ENCODE measurements around the gene TYSND1. TPM values are rescaled to one million over a fixed set of nuclear protein-coding genes. Genes with fewer than 3 reads are reported as not detected.
"Not testable (repeated sequence)": the region's sequence is repeated elsewhere in the genome, so short reads cannot be mapped to it uniquely, and the experiment has no call there.

Gene TYSND1
- total and polyA plus RNA-seq, 4 experiments from 2014 or later = 16.4 to 31.4 (median 25.6) TPM

GRCh38 chr10:70190102-70190501 lies 43.6 kb upstream of the TYSND1 start:
- intact Hi-C loops (cut with micrococcal nuclease) = no loop called here

GRCh38 chr10:70188768-70189167 lies 42.3 kb upstream of the TYSND1 start:
- peaks cover 0 to 1% of the 10 kb centered on the region in 2 donors for H3K27me3 Mint-ChIP-seq
- no peaks in the 10 kb centered on the region for H3K9me3 Mint-ChIP-seq
- ChIA-PET CTCF (ENCODE audit: partially characterized antibody) (interaction anchor here (1.3 kb wide), 1 partner anchor 42 kb away, joined by 3 read pairs; the partner anchor contains the start of gene TYSND1), POLR2A (ENCODE audit: partially characterized antibody) (no interaction called here)
- H3K27ac Mint-ChIP-seq = no peak overlapping the region
- H3K4me1 Mint-ChIP-seq = no peaks in the 10 kb centered on the region
- H3K4me3 Mint-ChIP-seq = no peak overlapping the region
- Histone ChIP-seq H3K4me1 (ENCODE audit: insufficient read depth, low read length) (no peaks in the 10 kb centered on the region), H3K27me3 (ENCODE audit: insufficient read depth, low read length) (no peaks in the 10 kb centered on the region), H3K36me3 (ENCODE audit: insufficient read depth, low read length) (no peaks in the 10 kb centered on the region), H3K9me3 (ENCODE audit: control insufficient read depth in 1 of 2, low read length in 2 of 2) (no peaks in the 10 kb centered on the region), H3K4me3 (ENCODE audit: low read length in 2 of 2) (no peak overlapping the region), H3K27ac (ENCODE audit: low read depth, low read length) (no peak overlapping the region)
- H3K36me3 Mint-ChIP-seq = no peaks in the 10 kb centered on the region
- no peak for DNase-seq
- intact Hi-C loops (cut with micrococcal nuclease) = no loop called here

More at GRCh38 chr10:70190102-70190501, 43.6 kb upstream of the TYSND1 start:
- no peaks in the 10 kb centered on the region for H3K36me3 ChIP-seq (ENCODE audit: insufficient read depth, low read length)
- no peak overlapping the region for H3K27ac ChIP-seq (ENCODE audit: low read depth, low read length)
- H3K36me3 Mint-ChIP-seq = no peaks in the 10 kb centered on the region
- H3K27ac Mint-ChIP-seq = no peak overlapping the region
- H3K9me3 Mint-ChIP-seq = no peaks in the 10 kb centered on the region
- H3K9me3 ChIP-seq (ENCODE audit: control insufficient read depth in 1 of 2, low read length in 2 of 2) = no peaks in the 10 kb centered on the region
- no peaks in the 10 kb centered on the region for H3K27me3 ChIP-seq (ENCODE audit: insufficient read depth, low read length)
- no peak overlapping the region for H3K4me3 ChIP-seq (ENCODE audit: low read length in 2 of 2)
- DNase-seq = no peak
- no peak overlapping the region for H3K4me3 Mint-ChIP-seq
- H3K4me1 ChIP-seq (ENCODE audit: insufficient read depth, low read length) = no peaks in the 10 kb centered on the region
- H3K4me1 Mint-ChIP-seq = no peaks in the 10 kb centered on the region
- ChIA-PET POLR2A (ENCODE audit: partially characterized antibody) (no interaction called here), CTCF (ENCODE audit: partially characterized antibody) (interaction anchor here (1.2 kb wide), 1 partner anchor 174 kb away, joined by 3 read pairs; no protein-coding TSS in a partner anchor)
- H3K27me3 Mint-ChIP-seq = peaks cover 0 to 1% of the 10 kb centered on the region in 2 donors

GRCh38 chr10:70186571-70186970 lies 40.1 kb upstream of the TYSND1 start:
- intact Hi-C loops (cut with micrococcal nuclease) = no loop called here
- Histone ChIP-seq H3K4me1 (ENCODE audit: insufficient read depth, low read length) (no peaks in the 10 kb centered on the region), H3K27me3 (ENCODE audit: insufficient read depth, low read length) (no peaks in the 10 kb centered on the region), H3K4me3 (ENCODE audit: low read length in 2 of 2) (no peak overlapping the region), H3K9me3 (ENCODE audit: control insufficient read depth in 1 of 2, low read length in 2 of 2) (no peaks in the 10 kb centered on the region), H3K27ac (ENCODE audit: low read depth, low read length) (no peak overlapping the region), H3K36me3 (ENCODE audit: insufficient read depth, low read length) (no peaks in the 10 kb centered on the region)
- Mint-ChIP-seq H3K36me3 (no peaks in the 10 kb centered on the region), H3K4me1 (no peaks in the 10 kb centered on the region), H3K27ac (no peak overlapping the region), H3K4me3 (no peak overlapping the region), H3K9me3 (no peaks in the 10 kb centered on the region), H3K27me3 (peaks cover 0 to 1% of the 10 kb centered on the region in 2 donors)
- POLR2A ChIA-PET (ENCODE audit: partially characterized antibody) = no interaction called here
- CTCF ChIA-PET (ENCODE audit: partially characterized antibody) = no interaction called here
- DNase-seq = no peak

GRCh38 chr10:70186090-70186489 lies 39.6 kb upstream of the TYSND1 start:
- DNase-seq = no peak
- no peaks in the 10 kb centered on the region for H3K4me1 ChIP-seq (ENCODE audit: insufficient read depth, low read length)
- POLR2A ChIA-PET (ENCODE audit: partially characterized antibody) = no interaction called here
- CTCF ChIA-PET (ENCODE audit: partially characterized antibody) = no interaction called here
- H3K27me3 Mint-ChIP-seq = peaks cover 0 to 1% of the 10 kb centered on the region in 2 donors
- intact Hi-C loops (cut with micrococcal nuclease) = no loop called here
- no peaks in the 10 kb centered on the region for H3K9me3 ChIP-seq (ENCODE audit: control insufficient read depth in 1 of 2, low read length in 2 of 2)
- no peak overlapping the region for H3K27ac Mint-ChIP-seq
- H3K36me3 Mint-ChIP-seq = no peaks in the 10 kb centered on the region
- H3K4me1 Mint-ChIP-seq = no peaks in the 10 kb centered on the region
- H3K9me3 Mint-ChIP-seq = peaks cover 0 to 2% (median 0%) of the 10 kb centered on the region in 8 donors
- no peaks in the 10 kb centered on the region for H3K36me3 ChIP-seq (ENCODE audit: insufficient read depth, low read length)
- H3K4me3 ChIP-seq (ENCODE audit: low read length in 2 of 2) = no peak overlapping the region
- H3K27me3 ChIP-seq (ENCODE audit: insufficient read depth, low read length) = no peaks in the 10 kb centered on the region
- H3K4me3 Mint-ChIP-seq = no peak overlapping the region
- H3K27ac ChIP-seq (ENCODE audit: low read depth, low read length) = no peak overlapping the region

GRCh38 chr10:70183304-70183703 lies 36.8 kb upstream of the TYSND1 start:
- Histone ChIP-seq H3K4me3 (ENCODE audit: low read length in 2 of 2) (no peak overlapping the region), H3K4me1 (ENCODE audit: insufficient read depth, low read length) (no peaks in the 10 kb centered on the region), H3K27me3 (ENCODE audit: insufficient read depth, low read length) (no peaks in the 10 kb centered on the region), H3K27ac (ENCODE audit: low read depth, low read length) (no peak overlapping the region), H3K9me3 (ENCODE audit: control insufficient read depth in 1 of 2, low read length in 2 of 2) (no peaks in the 10 kb centered on the region), H3K36me3 (ENCODE audit: insufficient read depth, low read length) (no peaks in the 10 kb centered on the region)
- Mint-ChIP-seq H3K36me3 (no peaks in the 10 kb centered on the region), H3K27ac (no peak overlapping the region), H3K27me3 (peaks cover 1 to 5% of the 10 kb centered on the region in 2 donors), H3K4me1 (no peaks in the 10 kb centered on the region), H3K4me3 (no peak overlapping the region), H3K9me3 (peaks cover 0 to 5% (median 0%) of the 10 kb centered on the region in 8 donors)
- POLR2A ChIA-PET (ENCODE audit: partially characterized antibody) = no interaction called here
- DNase-seq = no peak
- CTCF ChIA-PET (ENCODE audit: partially characterized antibody) = no interaction called here
- intact Hi-C loops (cut with micrococcal nuclease) = no loop called here

- H3K27ac Mint-ChIP-seq; H3K27me3 ChIP-seq (ENCODE audit: insufficient read depth, low read length); H3K9me3 Mint-ChIP-seq; H3K4me3 Mint-ChIP-seq; H3K27ac ChIP-seq (ENCODE audit: low read depth, low read length); H3K36me3 Mint-ChIP-seq; intact Hi-C loops (cut with micrococcal nuclease); H3K36me3 ChIP-seq (ENCODE audit: insufficient read depth, low read length); H3K4me3 ChIP-seq (ENCODE audit: low read length in 2 of 2); H3K27me3 Mint-ChIP-seq; DNase-seq; H3K9me3 ChIP-seq (ENCODE audit: control insufficient read depth in 1 of 2, low read length in 2 of 2): not testable (repeated sequence)
- POLR2A ChIA-PET (ENCODE audit: partially characterized antibody) = interaction anchor here (1.2 kb wide), 1 partner anchor 9 kb away, joined by 3 read pairs; the partner anchor contains the start of gene SAR1A
- peaks cover 12% of the 10 kb centered on the region for H3K4me1 ChIP-seq (ENCODE audit: insufficient read depth, low read length)
- CTCF ChIA-PET (ENCODE audit: partially characterized antibody) = interaction anchor here (1.5 kb wide), 1 partner anchor 33 kb away, joined by 8 read pairs; the partner anchor contains the start of gene TYSND1
- H3K4me1 Mint-ChIP-seq = peaks cover 4 to 11% (median 8%) of the 10 kb centered on the region in 4 donors
Measured at GRCh38 chr10:70179209-70179608, 32.7 kb upstream of the TYSND1 start.

GRCh38 chr10:70178139-70178725 lies 31.7 kb upstream of the TYSND1 start:
- no peak for DNase-seq
- H3K27ac ChIP-seq (ENCODE audit: low read depth, low read length) = no peak overlapping the region
- no peaks in the 10 kb centered on the region for H3K36me3 Mint-ChIP-seq
- no peaks in the 10 kb centered on the region for H3K9me3 ChIP-seq (ENCODE audit: control insufficient read depth in 1 of 2, low read length in 2 of 2)
- CTCF ChIA-PET (ENCODE audit: partially characterized antibody) = interaction anchor here (1.2 kb wide), 1 partner anchor 43 kb away, joined by 3 read pairs; no protein-coding TSS in a partner anchor
- H3K27me3 Mint-ChIP-seq = peaks cover 0 to 5% of the 10 kb centered on the region in 2 donors
- no peak overlapping the region for H3K27ac Mint-ChIP-seq
- H3K4me1 Mint-ChIP-seq = peaks cover 10 to 18% (median 14%) of the 10 kb centered on the region in 4 donors
- no peaks in the 10 kb centered on the region for H3K27me3 ChIP-seq (ENCODE audit: insufficient read depth, low read length)
- no peak overlapping the region for H3K4me3 Mint-ChIP-seq
- intact Hi-C loops (cut with micrococcal nuclease) = no loop called here
- no peak overlapping the region for H3K4me3 ChIP-seq (ENCODE audit: low read length in 2 of 2)
- POLR2A ChIA-PET (ENCODE audit: partially characterized antibody) = no interaction called here
- H3K4me1 ChIP-seq (ENCODE audit: insufficient read depth, low read length) = peaks cover 21% of the 10 kb centered on the region
- peaks cover 0 to 5% (median 0%) of the 10 kb centered on the region in 8 donors for H3K9me3 Mint-ChIP-seq
- H3K36me3 ChIP-seq (ENCODE audit: insufficient read depth, low read length) = no peaks in the 10 kb centered on the region
